Spleen (tissue), 7 donors: Measurements from ENCODE around the gene ZNF672.
"Not testable (repeated sequence)": the region's sequence is repeated elsewhere in the genome, so short reads cannot be mapped to it uniquely, and the experiment has no call there.

Experiments
- POLR2AphosphoS5 ChIP-seq, 3 donors: sonication (generic); formaldehyde crosslinking; IDR thresholded peaks; one replicate each; pipeline ENCODE4 v1.5.1; 2017; ENCODE audit warnings: antibody characterized with exemption in 3 of 3
- TF ChIP-seq, protein P1 (sequence below), 11 experiments: fragments of 200-600 bp in 7 of 11; fragments of 450-650 bp in 4 of 11; sonication (generic) in 4 of 11; IDR thresholded peaks in 8 of 11; conservative IDR thresholded peaks in 3 of 11; 1 replicate in 7 of 11; 2 replicates in 4 of 11; pipeline versions ENCODE4 v1.4.0 to v1.8.0; 2016 to 2021; ENCODE audit warnings: antibody characterized with exemption in 11 of 11, inconsistent platforms in 4 of 11, mild to moderate bottlenecking in 1 of 11
- donor health status: DM: no; HTN: no; CAD: no; lungs with moderate emphysema.
- donor health status: DM: no; HTN: no; CAD: no.
- donor health status: DM: no; HTN: no; CAD: no.

DNA sequence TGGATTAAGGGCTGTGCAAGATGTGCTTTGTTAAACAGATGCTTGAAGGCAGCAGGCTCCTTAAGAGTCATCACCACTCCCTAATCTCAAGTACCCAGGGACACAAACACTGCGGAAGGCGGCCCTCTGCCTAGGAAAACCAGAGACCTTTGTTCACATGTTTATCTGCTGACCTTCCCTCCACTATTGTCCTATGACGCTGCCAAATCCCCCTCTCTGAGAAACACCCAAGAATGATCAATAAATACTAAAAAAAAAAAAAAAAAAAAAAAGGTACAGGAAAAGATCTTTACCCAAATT, 7.4 kb upstream of the ZNF672 start:
- TF ChIP-seq, protein P1, sequence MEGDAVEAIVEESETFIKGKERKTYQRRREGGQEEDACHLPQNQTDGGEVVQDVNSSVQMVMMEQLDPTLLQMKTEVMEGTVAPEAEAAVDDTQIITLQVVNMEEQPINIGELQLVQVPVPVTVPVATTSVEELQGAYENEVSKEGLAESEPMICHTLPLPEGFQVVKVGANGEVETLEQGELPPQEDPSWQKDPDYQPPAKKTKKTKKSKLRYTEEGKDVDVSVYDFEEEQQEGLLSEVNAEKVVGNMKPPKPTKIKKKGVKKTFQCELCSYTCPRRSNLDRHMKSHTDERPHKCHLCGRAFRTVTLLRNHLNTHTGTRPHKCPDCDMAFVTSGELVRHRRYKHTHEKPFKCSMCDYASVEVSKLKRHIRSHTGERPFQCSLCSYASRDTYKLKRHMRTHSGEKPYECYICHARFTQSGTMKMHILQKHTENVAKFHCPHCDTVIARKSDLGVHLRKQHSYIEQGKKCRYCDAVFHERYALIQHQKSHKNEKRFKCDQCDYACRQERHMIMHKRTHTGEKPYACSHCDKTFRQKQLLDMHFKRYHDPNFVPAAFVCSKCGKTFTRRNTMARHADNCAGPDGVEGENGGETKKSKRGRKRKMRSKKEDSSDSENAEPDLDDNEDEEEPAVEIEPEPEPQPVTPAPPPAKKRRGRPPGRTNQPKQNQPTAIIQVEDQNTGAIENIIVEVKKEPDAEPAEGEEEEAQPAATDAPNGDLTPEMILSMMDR (IDR thresholded peaks at IDR 0.05 in 8 of 11, conservative IDR thresholded peaks at IDR 0.05 in 3 of 11) = not testable (repeated sequence)
- TF ChIP-seq POLR2AphosphoS5 (IDR thresholded peaks at IDR 0.05) = not testable (repeated sequence)
